SK-N-SH (cell line): ENCODE measurements around the gene TBX4. TPM values are rescaled to one million over a fixed set of nuclear protein-coding genes. Genes with fewer than 3 reads are reported as not detected.

Experiments
- CTCF ChIA-PET: fragments of 300-600, 350-600 bp; formaldehyde crosslinking; extraction: SDS; loops from one replicate; lab custom pipeline; 2021; lab: Yijun Ruan, JAX
- POLR2A ChIA-PET: fragments of 350-600 bp; sonication (Branson Sonifier 250); formaldehyde crosslinking; extraction: SDS; loops from one replicate; lab custom pipeline; 2020; ENCODE audit warnings: antibody characterized with exemption, inconsistent platforms; lab: Yijun Ruan, JAX
- DNase-seq: peaks from one replicate; pipeline ENCODE4 v3.0.0; 2012
- H2AFZ ChIP-seq: fragments of 200-600 bp; sonication (generic); 2 replicates; pipeline ENCODE4 v1.8.1; 2016; ENCODE audit warnings: antibody characterized with exemption, mild to moderate bottlenecking, low read depth
- H3F3A ChIP-seq: fragments of 200-600 bp; sonication (generic); replicated peaks from 2 replicates; pipeline ENCODE3; 2016; ENCODE audit warnings: antibody characterized with exemption, mild to moderate bottlenecking; ENCODE audit not compliant: insufficient read depth
- H3K27ac ChIP-seq, 2 experiments: fragments of 200-500 bp in 1 of 2; fragments of 200-600 bp in 1 of 2; sonication (Bioruptor generic) in 1 of 2; sonication (generic), shearing (Covaris generic) in 1 of 2; 2 replicates each; pipeline versions ENCODE4 v1.5.1 to v1.6.1; 2014 to 2016; ENCODE audit warnings: low read depth in 2 of 2, inconsistent platforms in 1 of 2, low read length in 1 of 2, mild to moderate bottlenecking in 1 of 2, mixed read lengths in 1 of 2
- H3K27me3 ChIP-seq: fragments of 200-600 bp; sonication (generic), shearing (Covaris generic); 2 replicates; pipeline ENCODE4 v1.6.1; 2016; ENCODE audit warnings: mixed run types; ENCODE audit not compliant: insufficient read depth
- H3K36me3 ChIP-seq, 2 experiments: fragments of 200-500 bp in 1 of 2; fragments of 200-600 bp in 1 of 2; sonication (Bioruptor generic) in 1 of 2; sonication (generic) in 1 of 2; replicated peaks in 1 of 2; 2 replicates each; pipeline versions ENCODE3 to v1.5.1; 2014 to 2016; ENCODE audit warnings: low read length in 1 of 2, mild to moderate bottlenecking in 1 of 2; ENCODE audit not compliant: insufficient read depth in 2 of 2, control insufficient read depth in 1 of 2
- H3K4me1 ChIP-seq, 2 experiments: fragments of 200-500 bp in 1 of 2; fragments of 200-600 bp in 1 of 2; sonication (Bioruptor generic) in 1 of 2; sonication (generic), shearing (Covaris generic) in 1 of 2; 2 replicates each; pipeline versions ENCODE4 v1.5.1 to v1.6.1; 2014 to 2016; ENCODE audit warnings: low read depth in 1 of 2, low read length in 1 of 2, mixed run types in 1 of 2; ENCODE audit not compliant: insufficient read depth in 2 of 2, control insufficient read depth in 1 of 2
- H3K4me2 ChIP-seq: fragments of 200-600 bp; sonication (generic), shearing (Covaris generic); 2 replicates; pipeline ENCODE4 v1.6.1; 2017; ENCODE audit warnings: mixed run types
- H3K4me3 ChIP-seq, 2 experiments: fragments of 200-500 bp in 1 of 2; fragments of 200-600 bp in 1 of 2; sonication (Bioruptor generic) in 1 of 2; sonication (generic), shearing (Covaris generic) in 1 of 2; 2 replicates each; pipeline versions ENCODE4 v1.5.1 to v1.8.1; 2014 to 2016; ENCODE audit warnings: low read depth in 2 of 2, inconsistent platforms in 1 of 2, low read length in 1 of 2, mild to moderate bottlenecking in 1 of 2, mixed read lengths in 1 of 2, moderate library complexity in 1 of 2
- H3K79me2 ChIP-seq: fragments of 200-600 bp; sonication (generic); 2 replicates; pipeline ENCODE4 v1.8.1; 2017; ENCODE audit warnings: mild to moderate bottlenecking; ENCODE audit not compliant: insufficient read depth
- H3K9ac ChIP-seq: fragments of 200-600 bp; sonication (generic); 2 replicates; pipeline ENCODE4 v1.6.1; 2017; ENCODE audit warnings: mixed run types
- H3K9me2 ChIP-seq: fragments of 200-600 bp; sonication (generic); 2 replicates; pipeline ENCODE4 v1.6.1; 2017; ENCODE audit warnings: mixed run types
- H3K9me3 ChIP-seq: fragments of 200-600 bp; sonication (generic); 2 replicates; pipeline ENCODE4 v1.6.1; 2017; ENCODE audit warnings: mixed run types, mild to moderate bottlenecking, moderate library complexity
- H4K20me1 ChIP-seq: fragments of 200-600 bp; sonication (generic); 2 replicates; pipeline ENCODE4 v1.6.1; 2017; ENCODE audit warnings: mild to moderate bottlenecking, mixed run types; ENCODE audit not compliant: insufficient read depth
- EP300 ChIP-seq, 2 experiments: IDR thresholded peaks; 2 replicates each; pipeline versions ENCODE4 v1.4.0 to v1.6.1; 2012; ENCODE audit warnings: borderline replicate concordance in 1 of 2, low read depth in 1 of 2, low read length in 1 of 2
- FOSL2 ChIP-seq: IDR thresholded peaks from 2 replicates; pipeline ENCODE4 v1.4.0; 2012; ENCODE audit warnings: low read depth, mild to moderate bottlenecking, moderate library complexity, borderline replicate concordance
- FOXM1 ChIP-seq: IDR thresholded peaks from 2 replicates; pipeline ENCODE4 v1.4.0; 2012; ENCODE audit warnings: low read depth, mild to moderate bottlenecking
- GATA2 ChIP-seq: sonication (generic); formaldehyde crosslinking; IDR thresholded peaks from 2 replicates; pipeline ENCODE4 v1.5.0; 2020; ENCODE audit warnings: mild to moderate bottlenecking, missing genetic modification reagents
- JUND ChIP-seq: IDR thresholded peaks from 2 replicates; pipeline ENCODE4 v1.4.0; 2012
- MEF2A ChIP-seq: IDR thresholded peaks from 2 replicates; pipeline ENCODE4 v1.4.0; 2012; ENCODE audit warnings: low read depth, borderline replicate concordance
- MXI1 ChIP-seq: IDR thresholded peaks from 2 replicates; pipeline ENCODE4 v1.6.1; 2012; ENCODE audit warnings: mild to moderate bottlenecking, low read depth, low read length, improper control_type of control experiment
- NFIC ChIP-seq: IDR thresholded peaks from 2 replicates; pipeline ENCODE4 v1.4.0; 2012; ENCODE audit warnings: borderline replicate concordance
- POLR2AphosphoS5 ChIP-seq: IDR thresholded peaks from 2 replicates; pipeline ENCODE4 v1.6.1; 2012; ENCODE audit warnings: low read depth, low read length
- RAD21 ChIP-seq: IDR thresholded peaks from 2 replicates; pipeline ENCODE4 v1.6.1; 2012; ENCODE audit warnings: mild to moderate bottlenecking, low read length
- RCOR1 ChIP-seq: fragments of 150-350 bp; IDR thresholded peaks from 2 replicates; pipeline ENCODE4 v1.6.1; 2017; ENCODE audit warnings: antibody characterized with exemption, low read length
- REST ChIP-seq: IDR thresholded peaks from 2 replicates; pipeline ENCODE4 v1.6.1; 2012; ENCODE audit warnings: mild to moderate bottlenecking, low read depth, low read length, moderate library complexity
- RFX5 ChIP-seq: IDR thresholded peaks from 2 replicates; pipeline ENCODE4 v1.6.1; 2012; ENCODE audit warnings: mild to moderate bottlenecking, improper control_type of control experiment, low read length
- TAF1 ChIP-seq: IDR thresholded peaks from 2 replicates; pipeline ENCODE4 v1.6.1; 2012; ENCODE audit warnings: low read depth, mild to moderate bottlenecking, low read length, moderate library complexity, borderline replicate concordance
- TEAD4 ChIP-seq: IDR thresholded peaks from 2 replicates; pipeline ENCODE4 v1.4.0; 2012; ENCODE audit warnings: mild to moderate bottlenecking, borderline replicate concordance; ENCODE audit not compliant: insufficient read depth
- YY1 ChIP-seq: IDR thresholded peaks from 2 replicates; pipeline ENCODE4 v1.4.0; 2012; ENCODE audit warnings: low read depth, mild to moderate bottlenecking
- WGBS: methylation state at CpG from one replicate; pipeline ENCODE4 v1.1.6; 2017; ENCODE audit warnings: low lambda C conversion rate; 5-methylcytosine and 5-hydroxymethylcytosine counted together
- polyA plus RNA-seq, 3 experiments: library from polyadenylated mRNA; depleted of rRNA; stranded (reverse); fragments of >200 nt; gene quantifications; 2 replicates each; pipeline ENCODE4 v1.2.3, GENCODE V29; 2012
- TF ChIP-seq, protein P1 (sequence below): fragments of 200-600 bp; sonication (generic); IDR thresholded peaks from 2 replicates; pipeline ENCODE4 v1.6.1; 2017; ENCODE audit warnings: antibody characterized with exemption, mild to moderate bottlenecking, moderate library complexity
- TF ChIP-seq, protein P2 (sequence below): IDR thresholded peaks from 2 replicates; pipeline ENCODE4 v1.4.0; 2012; ENCODE audit warnings: low read depth

Gene TBX4
- polyA plus RNA-seq, 1 of the 3 experiments (the other 2 are of a cell fraction) = 0.02 TPM

DNA sequence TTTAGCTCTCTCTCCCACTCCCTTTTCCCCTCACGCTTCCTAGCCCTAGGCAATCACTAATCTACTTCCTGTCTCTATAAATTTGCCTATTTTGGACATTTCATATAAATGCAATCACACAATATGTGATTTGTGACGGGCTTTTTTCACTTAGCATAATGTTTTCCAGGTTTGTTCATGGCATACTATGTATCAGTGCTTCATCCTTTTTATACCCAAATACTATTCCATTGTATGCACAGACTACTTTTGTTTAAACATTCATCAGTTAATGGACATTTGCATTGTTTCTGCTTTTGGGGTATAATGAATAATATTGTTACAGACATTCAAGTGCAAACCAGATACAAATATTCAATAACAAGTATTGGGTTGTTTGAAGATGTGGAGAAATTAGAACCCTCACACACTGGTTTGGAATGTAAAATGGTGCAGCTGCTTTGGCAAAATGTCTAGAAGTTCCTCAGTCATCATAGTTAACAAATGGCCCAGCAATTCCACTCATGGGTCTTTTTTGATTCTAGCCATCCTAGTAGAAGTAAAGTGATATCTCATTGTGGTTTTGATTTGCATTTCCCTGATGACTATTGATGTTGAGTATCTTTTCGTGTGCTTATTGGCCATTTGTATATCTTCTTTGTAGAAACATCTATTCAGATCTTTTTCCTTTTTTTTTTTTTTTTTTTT, 67.7 kb downstream of the TBX4 start:
- no peak overlapping the region for H3K4me2 ChIP-seq
- no peak overlapping the region for H3K27ac ChIP-seq
- POLR2A ChIA-PET = no interaction called here
- H3K9me2 ChIP-seq = no peaks in the 10 kb centered on the region
- no peaks in the 10 kb centered on the region for H3F3A ChIP-seq
- CTCF ChIA-PET = interaction anchor here (0.7 to 1.5 kb wide), 2 partner anchors 93 to 317 kb away, joined by 3 read pairs; no protein-coding TSS in a partner anchor
- H3K9me3 ChIP-seq = no peaks in the 10 kb centered on the region
- H2AFZ ChIP-seq = no peak overlapping the region
- TF ChIP-seq RFX5 = no peak
- no peak for TF ChIP-seq TEAD4
- TF ChIP-seq, protein P1, sequence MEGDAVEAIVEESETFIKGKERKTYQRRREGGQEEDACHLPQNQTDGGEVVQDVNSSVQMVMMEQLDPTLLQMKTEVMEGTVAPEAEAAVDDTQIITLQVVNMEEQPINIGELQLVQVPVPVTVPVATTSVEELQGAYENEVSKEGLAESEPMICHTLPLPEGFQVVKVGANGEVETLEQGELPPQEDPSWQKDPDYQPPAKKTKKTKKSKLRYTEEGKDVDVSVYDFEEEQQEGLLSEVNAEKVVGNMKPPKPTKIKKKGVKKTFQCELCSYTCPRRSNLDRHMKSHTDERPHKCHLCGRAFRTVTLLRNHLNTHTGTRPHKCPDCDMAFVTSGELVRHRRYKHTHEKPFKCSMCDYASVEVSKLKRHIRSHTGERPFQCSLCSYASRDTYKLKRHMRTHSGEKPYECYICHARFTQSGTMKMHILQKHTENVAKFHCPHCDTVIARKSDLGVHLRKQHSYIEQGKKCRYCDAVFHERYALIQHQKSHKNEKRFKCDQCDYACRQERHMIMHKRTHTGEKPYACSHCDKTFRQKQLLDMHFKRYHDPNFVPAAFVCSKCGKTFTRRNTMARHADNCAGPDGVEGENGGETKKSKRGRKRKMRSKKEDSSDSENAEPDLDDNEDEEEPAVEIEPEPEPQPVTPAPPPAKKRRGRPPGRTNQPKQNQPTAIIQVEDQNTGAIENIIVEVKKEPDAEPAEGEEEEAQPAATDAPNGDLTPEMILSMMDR = no peak
- no peak for TF ChIP-seq JUND
- TF ChIP-seq, protein P2, sequence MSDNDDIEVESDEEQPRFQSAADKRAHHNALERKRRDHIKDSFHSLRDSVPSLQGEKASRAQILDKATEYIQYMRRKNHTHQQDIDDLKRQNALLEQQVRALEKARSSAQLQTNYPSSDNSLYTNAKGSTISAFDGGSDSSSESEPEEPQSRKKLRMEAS = no peak
- no peak for TF ChIP-seq RCOR1
- WGBS = 60% methylated on average over 3 of the region's 3 CpGs
- no peak for DNase-seq
- no peak overlapping the region for H3K9ac ChIP-seq
- H4K20me1 ChIP-seq = no peaks in the 10 kb centered on the region
- no peaks in the 10 kb centered on the region; the same call in 1 of the 2 replicates for H3K27me3 ChIP-seq
- H3K4me3 ChIP-seq = no peak overlapping the region
- H3K79me2 ChIP-seq = no peaks in the 10 kb centered on the region
- H3K36me3 ChIP-seq = no peaks in the 10 kb centered on the region
- peaks cover 0 to 2% of the 10 kb centered on the region in 2 experiments; a peak in 1 of 4 replicates for H3K4me1 ChIP-seq

- Histone ChIP-seq H3K4me3 (no peak overlapping the region), H2AFZ (no peak overlapping the region), H3K27me3 (no peaks in the 10 kb centered on the region; the same call in 1 of the 2 replicates), H4K20me1 (no peaks in the 10 kb centered on the region), H3K79me2 (no peaks in the 10 kb centered on the region), H3K36me3 (no peaks in the 10 kb centered on the region), H3K9me3 (no peaks in the 10 kb centered on the region), H3K9ac (no peak overlapping the region), H3K4me2 (no peak overlapping the region), H3K9me2 (no peaks in the 10 kb centered on the region), H3K4me1 (peaks cover 0 to 2% of the 10 kb centered on the region in 2 experiments; a peak in 1 of 4 replicates), H3K27ac (no peak overlapping the region), H3F3A (no peaks in the 10 kb centered on the region)
- no peak for DNase-seq
- no peak for TF ChIP-seq TAF1
- TF ChIP-seq POLR2AphosphoS5 = no peak
- TF ChIP-seq RCOR1 = no peak
- no peak for TF ChIP-seq GATA2
- TF ChIP-seq MEF2A = no peak
- TF ChIP-seq REST = no peak
- TF ChIP-seq MXI1 = no peak
- TF ChIP-seq FOXM1 = no peak
- no peak for TF ChIP-seq RFX5
- TF ChIP-seq FOSL2 = no peak
- TF ChIP-seq RAD21 = no peak
- no peak for TF ChIP-seq NFIC
- TF ChIP-seq YY1 = no peak
- no peak for TF ChIP-seq EP300 (IDR thresholded peaks at IDR 0.05; ENCODE audit: borderline replicate concordance in 1 of 2, low read depth in 1 of 2, low read length in 1 of 2)
- CTCF ChIA-PET = interaction anchor here (1.3 kb wide), 2 partner anchors 44 to 105 kb away, joined by 3 read pairs; no protein-coding TSS in a partner anchor
- WGBS = 75% methylated on average over 3 of the region's 3 CpGs
- POLR2A ChIA-PET = no interaction called here
These were observed 68.7 kb downstream of the TBX4 start for GRCh38 chr17:61520897-61521296.
